Tibial nerve (tissue), 4 donors: Measurements from ENCODE around the gene NALCN. TPM values are rescaled to one million over a fixed set of nuclear protein-coding genes. Genes with fewer than 3 reads are reported as not detected.

ENCODE experiments used
- DNase-seq, 2 donors: peaks; one replicate each; pipeline ENCODE4 v3.0.0-alpha.2; 2019; ENCODE audit warnings: low spot score in 2 of 2
- H3K27ac ChIP-seq, 4 donors: fragments of 200-600 bp; sonication (generic) in 3 of 4; one replicate each; pipeline ENCODE4 v1.5.1; 2017 to 2019; ENCODE audit warnings: mild to moderate bottlenecking in 1 of 4
- H3K27me3 ChIP-seq, 2 donors: fragments of 200-600 bp; sonication (generic) in 1 of 2; one replicate each; pipeline versions ENCODE4 v1.5.1 to v1.6.0; 2017 to 2019
- H3K36me3 ChIP-seq, 3 donors: fragments of 200-600 bp; sonication (generic); one replicate each; pipeline ENCODE4 v1.5.1; 2018 to 2019
- H3K4me1 ChIP-seq, 4 donors: fragments of 200-600 bp; sonication (generic) in 3 of 4; one replicate each; pipeline ENCODE4 v1.5.1; 2017 to 2019
- H3K4me3 ChIP-seq, 4 donors: fragments of 200-600 bp; sonication (generic) in 3 of 4; one replicate each; pipeline ENCODE4 v1.5.1; 2017 to 2019; ENCODE audit warnings: mild to moderate bottlenecking in 1 of 4, moderate library complexity in 1 of 4
- H3K9me3 ChIP-seq, 4 donors: fragments of 200-600 bp; sonication (generic) in 3 of 4; one replicate each; pipeline ENCODE4 v1.5.1; 2017 to 2019
- CTCF ChIP-seq, 5 experiments: fragments of 200-600 bp in 3 of 5; fragments of 450-650 bp in 2 of 5; sonication (generic) in 3 of 5; IDR thresholded peaks; one replicate each; pipeline ENCODE4 v1.5.1; 2016 to 2019; ENCODE audit warnings: antibody characterized with exemption in 5 of 5, mild to moderate bottlenecking in 3 of 5, moderate library complexity in 2 of 5
- EP300 ChIP-seq, 2 donors: sonication (generic); formaldehyde crosslinking; IDR thresholded peaks; one replicate each; pipeline ENCODE4 v1.6.1; 2017; ENCODE audit warnings: antibody characterized with exemption in 2 of 2, mild to moderate bottlenecking in 1 of 2
- POLR2A ChIP-seq, 2 donors: fragments of 450-650 bp; IDR thresholded peaks; one replicate each; pipeline ENCODE4 v1.6.1; 2017; ENCODE audit warnings: antibody characterized with exemption in 2 of 2, mild to moderate bottlenecking in 2 of 2, moderate library complexity in 2 of 2
- WGBS, 2 donors: methylation state at CpG; one replicate each; pipeline ENCODE4 v1.1.5; 2018; 5-methylcytosine and 5-hydroxymethylcytosine counted together
- total RNA-seq, 4 donors: library from RNA; depleted of rRNA; stranded (reverse); fragments of >200 nt; gene quantifications; one replicate each; pipeline ENCODE4 v1.1.0, GENCODE V29; 2016

The NALCN gene
- total RNA-seq, 4 donors from 2014 or later: 6.0 to 11.8 (median 8.7) TPM

- H3K27ac ChIP-seq: no peak overlapping the region
- WGBS, 2 donors: 44 to 51% methylated on average over 9 of the region's 9 CpGs
- TF ChIP-seq POLR2A (IDR thresholded peaks at IDR 0.05): no peak
- no peak for TF ChIP-seq CTCF (IDR thresholded peaks at IDR 0.05)
- TF ChIP-seq EP300 (IDR thresholded peaks at IDR 0.05): no peak
- no peaks in the 10 kb centered on the region for H3K36me3 ChIP-seq
- no peak overlapping the region for H3K4me3 ChIP-seq
- no peaks in the 10 kb centered on the region for H3K9me3 ChIP-seq
- peaks cover 0 to 13% (median 0%) of the 10 kb centered on the region in 4 donors for H3K4me1 ChIP-seq
- H3K27me3 ChIP-seq: peaks cover 0 to 7% of the 10 kb centered on the region in 2 donors
- no peak for DNase-seq
Observed at GRCh38 chr13:101149735-101150384, 266.4 kb downstream of the NALCN start.

GRCh38 chr13:101146101-101146898 lies 270.0 kb downstream of the NALCN start:
- TF ChIP-seq CTCF (IDR thresholded peaks at IDR 0.05) (no peak), POLR2A (IDR thresholded peaks at IDR 0.05) (no peak), EP300 (IDR thresholded peaks at IDR 0.05) (no peak)
- no peak overlapping the region for H3K27ac ChIP-seq
- H3K9me3 ChIP-seq: no peaks in the 10 kb centered on the region
- H3K27me3 ChIP-seq: peaks cover 0 to 7% of the 10 kb centered on the region in 2 donors
- H3K36me3 ChIP-seq: no peaks in the 10 kb centered on the region
- no peak for DNase-seq
- H3K4me3 ChIP-seq: no peak overlapping the region
- peaks cover 0 to 12% (median 0%) of the 10 kb centered on the region in 4 donors for H3K4me1 ChIP-seq
- WGBS, 2 donors: 83 to 84% methylated on average over 7 of the region's 7 CpGs

DNA sequence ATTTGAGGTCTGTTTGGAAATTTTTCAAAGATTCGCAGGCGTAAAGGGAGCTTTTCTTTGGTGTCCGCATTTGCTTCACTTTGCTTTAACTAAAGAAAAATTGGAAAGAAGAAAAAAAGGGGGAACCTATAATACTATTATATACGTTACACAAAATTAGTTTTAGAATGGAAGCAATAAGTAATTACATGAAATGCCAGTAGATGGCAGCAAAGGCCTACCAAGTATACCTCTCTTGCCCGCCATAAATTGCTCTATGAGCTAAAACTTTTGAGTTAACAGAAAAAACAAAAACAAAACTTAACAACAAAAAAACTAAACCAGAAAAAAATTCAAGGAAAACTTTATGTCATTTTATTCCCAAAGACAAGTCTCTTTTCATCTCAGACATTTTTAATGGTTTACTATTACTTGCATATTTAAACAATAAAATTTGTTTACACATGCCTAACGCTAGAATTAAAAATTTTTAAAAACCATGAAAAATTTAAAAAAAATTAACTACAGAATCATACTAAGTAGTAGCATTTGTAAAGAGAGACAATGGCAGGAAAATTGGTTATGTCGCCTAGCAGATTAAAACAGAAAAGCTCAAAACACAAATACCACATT lies 271.4 kb downstream of the NALCN start:
- Histone ChIP-seq H3K9me3 (no peaks in the 10 kb centered on the region), H3K4me1 (peaks cover 0 to 1% (median 0%) of the 10 kb centered on the region in 4 donors), H3K27ac (no peak overlapping the region), H3K27me3 (peaks cover 0 to 7% of the 10 kb centered on the region in 2 donors), H3K36me3 (no peaks in the 10 kb centered on the region), H3K4me3 (no peak overlapping the region)
- TF ChIP-seq EP300 (IDR thresholded peaks at IDR 0.05): no peak
- TF ChIP-seq CTCF (IDR thresholded peaks at IDR 0.05): peak; percentile 56 to 77 (median 64)
- no peak for DNase-seq
- 29 to 30% methylated on average over 7 of the region's 7 CpGs for WGBS, 2 donors

DNA sequence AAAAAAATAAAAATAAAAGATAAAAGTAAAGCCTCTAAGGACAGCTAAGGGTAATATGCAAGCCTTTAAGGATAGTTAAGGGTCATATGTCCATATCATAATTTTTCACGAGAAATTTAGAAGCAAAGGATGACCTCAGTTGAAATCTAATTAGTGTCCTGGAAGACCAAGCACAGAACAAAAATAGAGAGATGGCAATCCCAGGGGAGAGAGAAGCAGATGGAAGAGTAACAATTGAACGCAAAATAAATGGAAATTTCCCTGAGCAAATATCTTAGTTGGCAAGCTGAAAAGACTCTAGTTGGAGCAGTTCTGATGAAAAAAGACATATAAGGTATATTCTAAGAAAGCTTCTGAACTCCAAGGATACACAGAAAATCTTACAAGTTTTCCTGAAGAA lies 275.4 kb downstream of the NALCN start:
- 65 to 67% methylated on average over 2 of the region's 2 CpGs for WGBS, 2 donors
- no peak for DNase-seq
- H3K27me3 ChIP-seq: no peaks in the 10 kb centered on the region

More for the DNA sequence above, 275.4 kb downstream of the NALCN start:
- Histone ChIP-seq H3K9me3 (no peaks in the 10 kb centered on the region), H3K36me3 (no peaks in the 10 kb centered on the region), H3K4me3 (no peak overlapping the region), H3K27ac (no peak overlapping the region), H3K4me1 (no peaks in the 10 kb centered on the region)
- no peak for TF ChIP-seq POLR2A (IDR thresholded peaks at IDR 0.05)
- TF ChIP-seq CTCF (IDR thresholded peaks at IDR 0.05): no peak
- no peak for TF ChIP-seq EP300 (IDR thresholded peaks at IDR 0.05)
